CD4-positive, alpha-beta T cell treated with Interleukin-12 subunit alpha and Interleukin-12 subunit beta, for 1 hour (primary cell): ENCODE results near the gene AKAP7.
"Not testable (repeated sequence)": the region's sequence is repeated elsewhere in the genome, so short reads cannot be mapped to it uniquely, and the experiment has no call there.

Experiments used
- DNase-seq: peaks from one replicate; pipeline ENCODE4 v3.0.0-alpha.2; 2020

The AKAP7 gene

GRCh38 chr6:131135244-131136020 is at the start of gene AKAP7:
TSS of gene AKAP7 (plus strand) at chr6:131135467. CDS start at chr6:131135764, 297 bp downstream.
- DNase-seq, result peak; percentile 52

- not testable (repeated sequence) for DNase-seq
Observed at GRCh38 chr6:131090339-131090738, 44.9 kb upstream of the AKAP7 start.

DNA sequence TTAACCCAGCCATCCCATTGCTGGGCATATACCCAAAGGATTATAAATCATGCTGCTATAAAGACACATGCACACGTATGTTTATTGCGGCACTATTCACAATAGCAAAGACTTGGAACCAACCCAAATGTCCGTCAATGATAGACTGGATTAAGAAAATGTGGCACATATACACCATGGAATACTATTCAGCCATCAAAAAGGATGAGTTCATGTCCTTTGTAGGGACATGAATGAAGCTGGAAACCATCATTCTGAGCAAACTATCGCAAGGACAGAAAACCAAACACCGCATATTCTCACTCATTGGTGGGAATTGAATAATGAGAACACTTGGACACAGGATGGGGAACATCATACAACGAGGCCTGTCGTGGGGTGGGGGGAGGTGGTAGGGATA is 43.3 kb upstream of the AKAP7 start:
- not testable (repeated sequence) for DNase-seq

GRCh38 chr6:131093334-131093733 is 41.9 kb upstream of the AKAP7 start:
- DNase-seq, result no peak

GRCh38 chr6:131096786-131097185 is 38.5 kb upstream of the AKAP7 start:
- no peak for DNase-seq

GRCh38 chr6:131101911-131102680 is 33.2 kb upstream of the AKAP7 start:
- no peak for DNase-seq

GRCh38 chr6:131103296-131103695 is 32.0 kb upstream of the AKAP7 start:
- no peak for DNase-seq

DNA sequence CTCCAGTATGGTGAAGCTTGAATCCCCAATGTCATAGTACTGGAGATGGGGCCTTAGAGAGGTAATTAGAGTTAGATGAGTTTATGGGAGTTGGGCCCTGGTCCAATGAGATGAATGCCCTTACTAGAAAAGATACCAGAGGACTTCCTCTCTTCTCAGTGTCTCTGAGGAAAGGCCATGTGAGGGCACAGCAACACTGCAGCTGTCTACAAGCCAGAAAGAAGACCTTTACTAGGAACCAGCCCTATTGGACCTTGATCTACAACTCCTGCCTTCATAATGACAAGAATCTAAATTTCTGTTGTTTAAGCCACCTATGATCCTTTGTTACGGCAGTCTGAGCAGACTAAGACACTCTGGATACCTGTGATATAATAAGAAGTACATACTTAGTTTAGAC is 31.4 kb upstream of the AKAP7 start:
- no peak for DNase-seq

DNA sequence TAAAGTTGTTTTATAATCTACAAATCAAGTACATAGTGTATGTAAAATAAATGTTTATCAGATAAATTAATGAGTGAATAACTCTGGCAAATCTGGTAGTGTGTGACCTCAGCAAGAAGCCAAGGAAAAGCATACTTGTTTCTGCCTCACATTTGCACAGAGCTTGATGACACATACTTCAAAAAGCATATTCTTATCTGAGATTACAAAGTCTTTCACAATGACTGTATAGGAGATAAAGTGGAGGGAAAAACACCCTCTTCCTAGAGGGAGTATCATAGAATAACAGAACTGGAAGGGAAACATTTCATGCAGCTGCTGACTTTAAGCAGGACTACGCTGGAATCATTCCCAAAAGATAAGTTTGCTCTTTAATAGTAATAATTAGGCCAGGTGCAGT is 28.1 kb upstream of the AKAP7 start:
- no peak for DNase-seq

GRCh38 chr6:131112249-131112648 is 23.0 kb upstream of the AKAP7 start:
- no peak for DNase-seq

DNA sequence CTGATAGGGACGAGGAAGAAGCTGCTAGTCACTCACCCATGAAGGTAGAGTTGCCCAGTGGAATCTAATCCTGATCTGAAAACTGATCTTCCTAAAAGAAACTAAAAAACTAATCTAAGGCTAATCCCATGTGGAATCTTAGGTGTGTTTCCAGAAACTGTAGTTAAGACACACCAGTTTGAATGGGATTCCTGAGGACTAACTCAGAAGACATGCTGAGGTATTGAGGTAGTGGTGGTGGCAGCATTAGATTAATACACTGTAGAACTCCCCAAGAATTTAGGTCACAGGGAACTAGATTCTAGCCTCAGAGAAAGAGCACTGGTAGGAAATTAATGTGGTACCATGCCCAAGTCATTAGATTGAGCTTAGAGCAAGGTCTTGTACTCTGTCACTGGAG is 19.6 kb upstream of the AKAP7 start:
- DNase-seq, result no peak

DNA sequence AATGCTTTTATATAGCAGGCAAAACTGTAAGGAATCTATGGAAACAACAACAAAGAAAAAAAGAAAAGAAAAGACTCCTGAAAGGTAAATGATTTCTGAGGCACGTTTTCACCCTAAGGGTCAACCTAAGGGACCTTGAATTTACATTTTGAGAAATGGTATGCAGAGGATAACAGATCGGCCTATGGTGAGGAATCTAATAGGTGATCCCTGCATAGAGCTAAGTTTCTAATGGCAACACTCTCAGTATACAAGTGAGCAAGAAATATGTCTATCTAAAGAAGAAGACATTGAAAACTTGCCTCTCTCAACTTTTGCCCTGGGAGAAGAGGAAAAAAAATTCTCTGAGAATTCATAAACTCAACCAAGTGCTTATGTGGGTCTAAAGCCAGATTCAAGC is 18.9 kb upstream of the AKAP7 start:
- no peak for DNase-seq

DNA sequence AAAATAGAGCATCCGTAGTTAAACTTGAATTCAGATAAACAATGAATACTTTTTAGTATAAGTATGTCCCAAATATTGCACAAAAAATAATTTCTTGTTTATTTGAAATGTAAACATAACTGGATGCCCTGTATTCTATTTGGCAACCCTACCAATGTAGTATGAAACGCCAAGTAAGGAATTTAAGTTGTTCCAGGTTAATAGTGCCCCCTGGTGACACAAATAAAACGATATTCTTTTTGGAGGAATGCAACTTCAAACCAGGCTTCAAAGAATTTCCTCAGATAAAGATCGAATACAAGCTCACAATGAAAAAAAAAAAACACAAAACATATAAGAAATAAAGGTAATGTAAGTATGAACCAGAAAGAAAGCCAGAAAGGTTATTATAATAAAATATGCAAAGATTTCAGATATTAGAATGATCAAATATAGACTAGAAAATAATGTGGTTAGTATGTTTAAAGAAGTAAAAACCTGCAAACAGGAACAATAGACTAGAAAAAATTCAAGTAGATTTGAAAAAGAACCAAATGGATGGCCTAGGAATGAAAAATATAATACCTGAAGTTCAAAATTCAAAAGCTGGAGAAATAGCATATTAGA is 18.4 kb upstream of the AKAP7 start:
- DNase-seq, result peak; percentile 52

DNA sequence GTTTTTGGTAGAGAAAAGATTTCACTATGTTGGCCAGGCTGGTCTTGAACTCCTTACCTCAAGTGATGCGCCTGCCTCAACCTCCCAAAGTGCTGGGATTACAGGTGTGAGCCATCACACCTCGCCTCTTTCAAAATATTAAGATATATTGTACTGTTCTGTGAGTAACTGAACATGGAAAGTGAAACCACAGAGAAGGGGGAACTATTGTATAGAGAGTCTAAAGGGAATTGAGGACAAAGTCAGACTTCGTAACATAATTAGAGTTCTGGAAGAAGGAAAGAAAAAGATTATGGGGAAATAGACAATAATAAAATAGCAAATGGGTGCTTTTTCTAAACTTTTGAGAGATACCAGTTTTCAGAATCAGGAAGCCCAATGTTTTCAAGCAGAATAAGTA is 17.4 kb upstream of the AKAP7 start:
- no peak for DNase-seq

- no peak for DNase-seq
Observed at GRCh38 chr6:131122007-131122406, 13.3 kb upstream of the AKAP7 start.

GRCh38 chr6:131122516-131122915 is 12.8 kb upstream of the AKAP7 start:
- no peak for DNase-seq

- DNase-seq, result no peak
Observed at GRCh38 chr6:131124336-131125071, 10.8 kb upstream of the AKAP7 start.

DNA sequence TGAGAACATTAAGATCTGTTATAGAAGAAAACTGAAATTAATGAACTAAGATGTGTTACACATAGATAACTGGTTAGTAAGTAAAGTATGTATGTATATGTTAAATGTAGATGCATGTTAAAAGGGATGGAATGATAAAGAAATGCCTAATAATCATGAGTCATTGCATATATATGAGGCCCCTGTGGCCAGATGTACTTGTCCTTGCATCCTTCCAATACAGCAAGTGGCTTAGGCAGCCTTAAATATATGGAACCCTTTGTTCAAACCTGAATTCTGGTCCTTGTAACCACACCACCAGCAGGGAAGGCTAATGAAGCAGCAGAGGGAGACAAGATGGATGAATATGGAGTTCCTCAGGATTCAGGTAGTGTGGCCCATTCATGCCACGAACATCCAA is 9.8 kb upstream of the AKAP7 start:
- no peak for DNase-seq

DNA sequence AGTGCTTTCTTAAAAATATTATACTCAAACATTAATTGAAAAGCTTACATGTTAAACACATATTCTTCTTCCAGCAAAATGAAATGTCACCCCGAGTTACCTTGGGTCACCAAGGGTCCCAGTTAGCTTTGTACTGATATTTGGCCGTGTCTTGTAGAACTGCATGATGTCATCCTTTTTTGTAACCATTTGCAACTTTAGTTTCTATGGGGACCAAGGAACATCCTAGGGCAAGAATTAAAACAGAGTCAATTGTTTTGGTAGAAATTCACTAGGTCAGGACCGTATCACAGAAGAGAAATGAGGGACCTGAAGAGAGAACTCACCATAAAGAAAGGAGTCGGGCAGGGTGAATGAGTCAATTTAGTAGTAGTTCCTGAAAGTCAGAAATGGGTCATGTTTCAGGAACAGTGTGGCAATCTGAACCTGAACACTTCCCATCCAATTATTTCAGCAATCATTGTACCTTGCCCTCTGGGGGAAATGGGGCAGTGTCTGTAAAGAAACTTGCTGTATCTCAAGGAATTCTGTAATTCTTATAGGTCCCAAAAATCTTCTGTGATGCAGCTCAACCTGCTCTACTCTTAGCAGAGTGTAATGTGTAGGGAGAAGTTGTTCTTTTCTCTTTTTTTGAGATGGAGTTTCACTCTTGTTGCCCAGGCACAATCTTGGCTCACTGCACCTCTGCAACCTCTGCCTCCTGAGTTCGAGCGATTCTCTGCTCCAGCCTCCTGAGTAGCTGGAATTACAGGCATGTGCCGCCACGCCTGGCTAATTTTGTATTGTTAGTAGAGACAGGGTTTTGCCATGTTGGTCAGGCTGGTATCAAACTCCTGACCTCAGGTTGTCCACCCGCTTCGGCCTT is 5.3 kb upstream of the AKAP7 start:
- DNase-seq, result no peak

GRCh38 chr6:131130554-131130940 is 4.7 kb upstream of the AKAP7 start:
- no peak for DNase-seq

GRCh38 chr6:131132360-131132759 is 2.9 kb upstream of the AKAP7 start:
- DNase-seq, result no peak
